ENCODE measurements around the gene CHST9. TPM values are rescaled to one million over a fixed set of nuclear protein-coding genes. Genes with fewer than 3 reads are reported as not detected.

The CHST9 gene
- total and polyA plus RNA-seq, 4 donors, result 0.42 to 6.4 (median 1.4) TPM

- Histone ChIP-seq H3K36me3 (ENCODE audit: control insufficient read depth in 4 of 4, insufficient read depth in 3 of 4, low read depth in 1 of 4, low read length in 3 of 4) (no peaks in the 10 kb centered on the region), H3K9me3 (ENCODE audit: control insufficient read depth in 4 of 4, low read length in 3 of 4) (peaks cover 0 to 2% (median 0%) of the 10 kb centered on the region in 4 donors), H3K4me1 (ENCODE audit: control insufficient read depth in 4 of 4, insufficient read depth in 4 of 4, low read length in 3 of 4) (no peaks in the 10 kb centered on the region), H3K27ac (ENCODE audit: low read depth in 1 of 2, low read length in 2 of 2) (no peak overlapping the region), H3K27me3 (ENCODE audit: control insufficient read depth in 4 of 4, insufficient read depth in 4 of 4, low read length in 3 of 4) (no peaks in the 10 kb centered on the region), H3K9ac (ENCODE audit: low read depth in 1 of 2, low read length in 2 of 2) (no peak overlapping the region), H3K4me3 (ENCODE audit: low read depth in 1 of 3, low read length in 3 of 3) (no peak overlapping the region)
- no peak for DNase-seq (ENCODE audit: low spot score)
- WGBS, result 89% methylated on average over 6 of the region's 6 CpGs
- TF ChIP-seq HNF4A (conservative IDR thresholded peaks at IDR 0.05) (no peak), MAX (IDR thresholded peaks at IDR 0.05) (no peak), TAF1 (conservative IDR thresholded peaks at IDR 0.05) (no peak), CTCF (IDR thresholded peaks at IDR 0.05; ENCODE audit: low read depth, low read length, missing input control) (no peak), RAD21 (IDR thresholded peaks at IDR 0.05) (no peak), GABPA (IDR thresholded peaks at IDR 0.05 in 1 of 2, conservative IDR thresholded peaks at IDR 0.05 in 1 of 2) (no peak), JUND (IDR thresholded peaks at IDR 0.05) (no peak), SP1 (IDR thresholded peaks at IDR 0.05) (no peak), REST (IDR thresholded peaks at IDR 0.05) (no peak), EGR1 (IDR thresholded peaks at IDR 0.05; ENCODE audit: low read depth in 2 of 2) (no peak), NR2F2 (IDR thresholded peaks at IDR 0.05) (no peak), FOXA2 (IDR thresholded peaks at IDR 0.05) (no peak), YY1 (IDR thresholded peaks at IDR 0.05) (no peak)
Measured at GRCh38 chr18:26993568-26993967, 191.5 kb downstream of the CHST9 start.

GRCh38 chr18:26992926-26993325 lies 192.2 kb downstream of the CHST9 start:
- TF ChIP-seq YY1 (IDR thresholded peaks at IDR 0.05) (no peak), RXRA (IDR thresholded peaks at IDR 0.05) (no peak), MAX (IDR thresholded peaks at IDR 0.05) (no peak), FOXA2 (IDR thresholded peaks at IDR 0.05) (no peak), CTCF (IDR thresholded peaks at IDR 0.05; ENCODE audit: low read depth, low read length, missing input control) (no peak), ZBTB33 (IDR thresholded peaks at IDR 0.05) (no peak), HNF4A (conservative IDR thresholded peaks at IDR 0.05) (no peak), RAD21 (IDR thresholded peaks at IDR 0.05) (no peak), GABPA (IDR thresholded peaks at IDR 0.05 in 1 of 2, conservative IDR thresholded peaks at IDR 0.05 in 1 of 2) (no peak), ATF3 (IDR thresholded peaks at IDR 0.05) (no peak), HNF4G (IDR thresholded peaks at IDR 0.05) (no peak), TAF1 (conservative IDR thresholded peaks at IDR 0.05) (no peak), EGR1 (IDR thresholded peaks at IDR 0.05; ENCODE audit: low read depth in 2 of 2) (no peak)
- Histone ChIP-seq H3K27me3 (ENCODE audit: control insufficient read depth in 4 of 4, insufficient read depth in 4 of 4, low read length in 3 of 4) (no peaks in the 10 kb centered on the region), H3K4me1 (ENCODE audit: control insufficient read depth in 4 of 4, insufficient read depth in 4 of 4, low read length in 3 of 4) (no peaks in the 10 kb centered on the region), H3K4me3 (ENCODE audit: low read depth in 1 of 3, low read length in 3 of 3) (no peak overlapping the region), H3K9me3 (ENCODE audit: control insufficient read depth in 4 of 4, low read length in 3 of 4) (peaks cover 0 to 2% (median 0%) of the 10 kb centered on the region in 4 donors), H3K9ac (ENCODE audit: low read depth in 1 of 2, low read length in 2 of 2) (no peak overlapping the region), H3K36me3 (ENCODE audit: control insufficient read depth in 4 of 4, insufficient read depth in 3 of 4, low read depth in 1 of 4, low read length in 3 of 4) (no peaks in the 10 kb centered on the region), H3K27ac (ENCODE audit: low read depth in 1 of 2, low read length in 2 of 2) (no peak overlapping the region)
- no peak for DNase-seq (ENCODE audit: low spot score)
- WGBS, result 90% methylated on average over 2 of the region's 2 CpGs

Measured in liver (tissue), 9 donors.